ENCODE data around the gene TYW1.
"Not testable (repeated sequence)": the region's sequence is repeated elsewhere in the genome, so short reads cannot be mapped to it uniquely, and the experiment has no call there.

TYW1 gene

GRCh38 chr7:67049908-67050307 lies 53.3 kb downstream of the TYW1 start:
- not testable (repeated sequence) for DNase-seq

GRCh38 chr7:67052161-67052560 lies 55.5 kb downstream of the TYW1 start:
- not testable (repeated sequence) for DNase-seq

DNA sequence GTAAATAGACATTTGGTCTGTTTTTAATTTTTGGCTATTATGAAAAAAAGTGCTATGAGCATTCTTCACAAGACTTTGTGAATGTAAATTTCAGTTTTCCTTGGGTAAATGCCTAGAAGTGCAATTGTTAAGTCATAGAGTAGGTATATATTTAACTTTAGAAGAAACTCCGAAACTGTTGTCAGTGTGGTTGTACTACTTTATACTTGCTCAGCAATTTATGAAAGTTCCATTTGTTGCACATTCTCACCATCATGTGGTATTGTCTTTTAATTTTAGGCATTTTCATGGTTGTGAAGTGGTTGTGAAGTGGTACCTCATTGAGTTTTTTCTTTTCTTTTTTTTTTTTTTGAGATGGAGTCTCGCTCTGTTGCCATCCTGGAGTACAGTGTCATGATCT lies 60.0 kb downstream of the TYW1 start:
- DNase-seq, result no peak

DNA sequence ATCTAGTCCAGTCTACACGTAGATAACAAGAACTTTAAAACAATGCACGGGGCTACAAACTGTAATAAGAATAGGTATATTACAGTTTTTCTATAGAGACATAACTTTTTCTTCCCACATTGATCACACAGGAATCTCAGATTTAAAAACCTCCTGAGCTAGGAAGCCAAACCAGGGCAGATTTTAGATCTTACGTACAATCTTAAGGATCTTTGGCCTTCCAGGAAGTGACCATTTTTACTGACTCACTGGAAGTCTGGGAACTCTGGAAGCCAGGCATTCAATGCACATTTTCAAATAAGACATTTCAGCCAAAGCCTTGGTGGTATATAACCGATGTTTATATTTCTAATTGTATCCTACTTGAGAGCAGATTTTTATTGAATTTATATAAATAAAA lies 64.7 kb downstream of the TYW1 start:
- DNase-seq, result not testable (repeated sequence)

- not testable (repeated sequence) for DNase-seq
Observed at GRCh38 chr7:67062802-67063201, 66.2 kb downstream of the TYW1 start.

GRCh38 chr7:67066950-67067622 lies 70.5 kb downstream of the TYW1 start:
- DNase-seq, result not testable (repeated sequence)

DNA sequence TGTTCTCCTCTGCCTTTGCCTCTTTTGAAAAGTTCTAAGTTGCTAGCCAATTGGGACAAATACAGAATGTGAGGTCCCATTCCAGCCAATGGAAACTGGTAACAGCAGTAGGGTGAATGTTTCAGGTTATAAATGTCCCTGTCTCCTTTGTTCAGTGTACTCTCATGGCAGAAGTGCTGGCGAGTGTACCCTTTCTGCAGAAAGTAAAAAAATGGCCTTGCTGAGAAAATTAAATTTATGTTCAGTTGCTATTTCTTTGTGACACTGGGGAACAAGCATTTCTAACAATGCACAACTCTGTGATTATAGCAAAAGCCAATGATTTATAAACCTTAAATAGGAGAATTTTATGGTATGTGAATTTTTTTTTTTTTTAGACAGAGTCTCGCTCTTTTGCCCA lies 79.5 kb downstream of the TYW1 start:
- DNase-seq, result not testable (repeated sequence)

- DNase-seq, result not testable (repeated sequence)
Observed at GRCh38 chr7:67082880-67083279, 86.2 kb downstream of the TYW1 start.

DNA sequence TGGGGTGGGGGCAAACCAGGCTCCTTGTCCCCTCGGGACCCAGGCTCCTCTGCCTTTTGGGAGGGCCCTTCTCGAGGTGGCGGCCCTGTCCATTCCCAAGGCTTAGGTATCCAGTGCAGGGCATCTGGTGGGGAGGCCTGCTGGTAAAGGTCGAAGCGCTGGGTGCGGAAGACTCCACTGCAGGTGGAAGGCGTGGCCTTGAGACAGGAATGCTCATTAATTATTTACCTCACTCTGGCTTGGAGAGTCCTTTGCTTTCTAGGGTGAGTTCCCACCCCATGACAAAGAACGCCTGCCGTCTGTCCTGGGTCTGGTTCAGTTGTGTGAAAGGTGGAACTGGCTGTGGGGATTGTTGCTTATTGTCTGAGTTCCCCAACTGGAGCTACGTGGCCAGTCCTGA lies 92.6 kb downstream of the TYW1 start:
- not testable (repeated sequence) for DNase-seq

DNA sequence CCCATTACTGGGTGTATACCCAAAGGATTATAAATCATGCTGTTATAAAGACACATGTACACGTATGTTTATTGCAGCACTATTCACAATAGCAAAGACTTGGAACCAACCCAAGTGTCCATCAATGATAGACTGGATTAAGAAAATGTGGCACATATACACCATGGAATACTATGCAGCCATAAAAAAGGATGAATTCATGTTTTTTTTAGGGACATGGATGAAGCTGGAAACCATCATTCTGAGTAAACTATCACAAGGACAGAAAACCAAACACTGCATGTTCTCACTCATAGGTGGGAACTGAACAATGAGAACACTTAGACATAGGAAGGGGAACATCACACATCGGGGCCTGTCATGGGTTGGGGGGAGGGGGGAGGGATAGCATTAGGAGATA lies 94.4 kb downstream of the TYW1 start:
- DNase-seq, result not testable (repeated sequence)

GRCh38 chr7:67098031-67098430 lies 101.4 kb downstream of the TYW1 start:
- not testable (repeated sequence) for DNase-seq

DNA sequence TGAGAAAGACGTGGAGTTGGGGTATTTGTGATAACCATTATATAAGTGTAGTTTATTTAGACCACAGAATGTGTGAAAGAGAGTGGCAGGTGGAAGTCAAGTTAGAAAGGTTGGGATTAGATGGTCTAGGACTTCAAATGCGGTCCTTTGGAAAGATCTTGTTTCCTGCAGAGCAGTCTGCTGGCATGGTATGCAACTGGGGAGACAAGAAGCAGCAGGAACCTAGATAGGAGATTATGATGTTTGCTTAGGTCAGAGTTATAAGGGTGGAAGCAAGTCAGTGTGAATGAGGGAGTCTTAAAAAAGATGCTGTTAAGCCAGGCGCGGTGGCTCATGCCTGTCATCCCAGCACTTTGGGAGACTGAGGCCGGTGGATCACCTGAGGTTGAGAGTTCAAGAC lies 102.8 kb downstream of the TYW1 start:
- DNase-seq, result not testable (repeated sequence)

DNA sequence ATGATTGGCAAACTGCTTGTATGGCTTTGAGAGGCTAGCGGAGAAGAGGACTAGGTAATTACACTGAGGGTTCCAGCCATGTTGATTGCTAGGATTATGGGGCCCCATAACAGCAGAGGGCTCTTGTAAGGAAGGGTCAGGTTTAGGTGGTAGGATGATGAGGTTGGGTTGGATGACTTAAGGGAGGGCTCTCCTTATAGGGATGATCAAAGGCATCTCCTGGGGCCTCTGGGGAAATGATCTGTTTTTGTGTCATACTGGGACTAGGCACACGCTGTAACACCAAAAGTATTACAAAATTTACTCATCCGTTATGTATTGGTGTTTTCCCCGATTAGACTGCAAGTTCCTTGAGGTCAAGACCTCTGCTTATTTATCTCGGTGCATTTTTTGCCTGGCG lies 103.4 kb downstream of the TYW1 start:
- DNase-seq, result not testable (repeated sequence)

- no peak for DNase-seq
Observed at GRCh38 chr7:67100956-67101361, 104.3 kb downstream of the TYW1 start.

- not testable (repeated sequence) for DNase-seq
Observed at GRCh38 chr7:67104937-67105336, 108.3 kb downstream of the TYW1 start.

- DNase-seq, result no peak
Observed at GRCh38 chr7:67105377-67105776, 108.7 kb downstream of the TYW1 start.

- not testable (repeated sequence) for DNase-seq
Observed at GRCh38 chr7:67106255-67106654, 109.6 kb downstream of the TYW1 start.

GRCh38 chr7:67111342-67111741 lies 114.7 kb downstream of the TYW1 start:
- DNase-seq, result not testable (repeated sequence)

DNA sequence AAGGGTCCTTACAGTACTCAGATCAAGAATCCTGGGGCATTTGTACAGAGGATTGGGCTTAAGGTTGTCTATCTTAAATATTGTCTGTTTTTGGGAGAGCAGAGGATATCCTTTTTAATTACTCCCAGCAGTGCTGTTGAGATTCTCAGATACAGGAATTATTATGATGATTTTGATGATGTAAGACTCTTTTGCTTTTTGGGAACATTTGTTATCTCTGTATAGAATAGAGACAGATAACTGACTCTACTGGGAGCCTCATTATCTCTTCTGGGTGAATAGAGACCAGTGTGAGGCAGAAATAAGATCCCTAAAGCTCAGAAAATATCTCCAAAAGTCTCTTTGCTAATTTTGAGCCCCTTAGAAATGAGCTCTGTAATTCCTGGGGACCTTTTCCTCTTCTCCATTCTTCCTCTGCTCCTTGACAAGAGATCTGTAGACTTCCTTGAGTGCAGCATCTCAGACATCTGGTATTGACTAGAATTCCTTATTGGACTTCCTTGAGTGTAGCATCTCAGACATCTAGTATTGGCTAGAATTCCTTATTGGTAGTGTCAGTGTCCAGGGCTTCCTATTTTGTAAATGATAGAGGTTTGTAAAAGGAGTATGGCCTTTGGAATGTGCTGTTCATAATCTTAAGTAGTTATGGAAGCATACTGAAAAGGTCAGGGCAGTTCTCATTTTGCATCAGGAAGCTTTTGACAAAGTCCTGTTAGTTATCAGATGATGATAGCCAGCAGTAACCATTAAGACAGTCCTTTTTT lies 118.0 kb downstream of the TYW1 start:
- not testable (repeated sequence) for DNase-seq

GRCh38 chr7:67120491-67120890 lies 123.9 kb downstream of the TYW1 start:
- DNase-seq, result not testable (repeated sequence)

DNA sequence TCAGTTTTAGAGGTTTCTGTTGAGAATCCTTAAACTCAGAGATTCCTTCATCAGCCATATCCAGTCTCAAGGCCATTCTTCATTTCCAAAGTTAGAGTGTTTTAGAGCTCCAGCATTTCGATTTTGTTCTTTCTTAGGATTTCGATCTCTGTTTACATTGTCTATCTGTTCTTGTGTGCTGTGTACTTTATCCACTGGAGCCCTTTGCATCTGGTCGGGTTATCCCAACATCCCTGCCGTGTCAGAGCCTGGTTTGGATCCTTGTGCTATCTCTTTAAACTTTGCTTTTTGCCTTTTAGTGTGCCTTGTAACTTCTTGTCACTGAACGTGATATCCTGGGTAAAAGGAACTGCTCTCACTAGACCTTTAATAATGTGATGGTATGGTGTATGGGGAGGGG lies 131.6 kb downstream of the TYW1 start:
- DNase-seq, result not testable (repeated sequence)

DNA sequence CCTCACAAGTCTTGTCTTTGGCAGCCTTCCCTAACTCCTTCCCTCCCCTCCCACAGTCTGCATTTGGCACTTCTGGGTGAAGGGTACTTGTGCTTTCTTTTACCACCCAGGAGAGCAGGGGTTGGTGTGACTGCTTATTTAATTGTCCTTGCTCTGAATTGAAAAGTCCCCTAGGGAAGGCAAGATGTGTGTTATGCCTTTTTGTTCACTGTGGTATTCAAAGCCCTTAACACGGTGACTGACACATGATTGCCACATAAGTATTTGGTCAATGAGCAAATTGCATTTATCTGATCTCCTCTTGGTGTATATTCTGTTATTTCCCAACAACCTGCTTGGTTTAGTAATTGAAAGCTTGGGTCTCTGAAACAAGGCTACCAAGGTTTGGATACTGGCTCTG lies 134.1 kb downstream of the TYW1 start:
- not testable (repeated sequence) for DNase-seq

GRCh38 chr7:67134912-67135311 lies 138.3 kb downstream of the TYW1 start:
- not testable (repeated sequence) for DNase-seq

Measured in stimulated activated CD4-positive, alpha-beta T cell treated with anti-CD3 and anti-CD28 coated beads, Interleukin-4, amount 100 ng/mL, for 1 hour (primary cell).